ENCODE results near the gene MICU2. TPM values are rescaled to one million over a fixed set of nuclear protein-coding genes. Genes with fewer than 3 reads are reported as not detected.

The MICU2 gene, protein sequence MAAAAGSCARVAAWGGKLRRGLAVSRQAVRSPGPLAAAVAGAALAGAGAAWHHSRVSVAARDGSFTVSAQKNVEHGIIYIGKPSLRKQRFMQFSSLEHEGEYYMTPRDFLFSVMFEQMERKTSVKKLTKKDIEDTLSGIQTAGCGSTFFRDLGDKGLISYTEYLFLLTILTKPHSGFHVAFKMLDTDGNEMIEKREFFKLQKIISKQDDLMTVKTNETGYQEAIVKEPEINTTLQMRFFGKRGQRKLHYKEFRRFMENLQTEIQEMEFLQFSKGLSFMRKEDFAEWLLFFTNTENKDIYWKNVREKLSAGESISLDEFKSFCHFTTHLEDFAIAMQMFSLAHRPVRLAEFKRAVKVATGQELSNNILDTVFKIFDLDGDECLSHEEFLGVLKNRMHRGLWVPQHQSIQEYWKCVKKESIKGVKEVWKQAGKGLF
- 100 to 1,000 TPM in 2 of 4 donors, 10 to 100 TPM in 2; 83.3 to 130 (median 97.0) TPM for total RNA-seq

DNA sequence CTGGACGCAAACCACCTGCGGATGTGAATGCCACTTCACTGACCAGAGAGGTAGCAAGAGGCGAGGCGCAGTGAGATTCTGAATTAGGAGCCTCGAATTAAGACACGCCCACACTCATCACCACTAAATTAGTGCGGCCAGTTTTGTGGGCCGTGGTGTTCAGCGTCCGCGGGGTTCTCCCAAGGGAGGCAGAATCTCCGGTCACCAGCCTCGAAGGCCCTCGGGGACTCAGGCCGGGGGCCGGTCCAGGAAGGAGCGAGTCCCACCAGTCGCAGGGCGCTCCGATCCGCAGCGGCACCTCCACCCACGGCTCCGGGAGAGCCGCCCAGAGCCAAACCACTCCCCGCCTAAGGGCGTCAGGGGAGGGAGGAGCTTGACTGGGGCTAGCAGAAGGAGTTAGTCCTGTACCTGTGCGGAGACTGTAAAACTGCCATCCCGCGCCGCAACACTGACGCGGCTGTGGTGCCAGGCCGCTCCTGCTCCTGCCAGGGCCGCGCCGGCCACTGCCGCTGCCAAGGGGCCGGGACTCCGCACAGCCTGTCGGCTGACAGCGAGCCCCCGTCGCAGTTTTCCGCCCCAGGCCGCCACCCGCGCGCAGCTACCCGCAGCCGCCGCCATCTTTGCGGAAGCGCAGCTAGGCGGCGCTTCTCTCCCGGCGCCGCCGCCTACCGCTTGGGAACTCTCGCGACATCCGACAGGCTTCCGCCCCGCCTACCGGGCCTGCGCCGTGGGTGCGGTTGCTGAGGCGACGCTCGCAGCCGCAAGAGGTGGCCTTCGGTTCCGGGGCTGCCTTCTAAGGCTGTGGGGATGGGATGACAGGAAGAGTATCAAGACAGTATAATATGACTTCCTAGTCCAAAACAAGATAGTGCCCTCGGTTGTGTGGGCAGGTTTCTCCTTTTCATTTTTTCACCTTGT, at the start of gene MICU2:
MICU2 (minus strand) TSS at position 640 of the 918 bp plus-strand sequence; CDS start at position 618, 22 bp downstream.
- H3K4me1 ChIP-seq: peaks cover 21% of the 10 kb centered on the region
- H3K27ac ChIP-seq: peak within 1 kb of the TSS; percentile 99
- DNase-seq (ENCODE audit: low spot score in 2 of 2): peak; percentile 94 to 96
- 0% methylated on average over 21 of the region's 77 CpGs for WGBS
- H3K9me3 ChIP-seq: no peaks in the 10 kb centered on the region
- peaks cover 5% of the 10 kb centered on the region for H3K27me3 ChIP-seq
- no peaks in the 10 kb centered on the region for H3K36me3 ChIP-seq
- TF ChIP-seq, protein P1, sequence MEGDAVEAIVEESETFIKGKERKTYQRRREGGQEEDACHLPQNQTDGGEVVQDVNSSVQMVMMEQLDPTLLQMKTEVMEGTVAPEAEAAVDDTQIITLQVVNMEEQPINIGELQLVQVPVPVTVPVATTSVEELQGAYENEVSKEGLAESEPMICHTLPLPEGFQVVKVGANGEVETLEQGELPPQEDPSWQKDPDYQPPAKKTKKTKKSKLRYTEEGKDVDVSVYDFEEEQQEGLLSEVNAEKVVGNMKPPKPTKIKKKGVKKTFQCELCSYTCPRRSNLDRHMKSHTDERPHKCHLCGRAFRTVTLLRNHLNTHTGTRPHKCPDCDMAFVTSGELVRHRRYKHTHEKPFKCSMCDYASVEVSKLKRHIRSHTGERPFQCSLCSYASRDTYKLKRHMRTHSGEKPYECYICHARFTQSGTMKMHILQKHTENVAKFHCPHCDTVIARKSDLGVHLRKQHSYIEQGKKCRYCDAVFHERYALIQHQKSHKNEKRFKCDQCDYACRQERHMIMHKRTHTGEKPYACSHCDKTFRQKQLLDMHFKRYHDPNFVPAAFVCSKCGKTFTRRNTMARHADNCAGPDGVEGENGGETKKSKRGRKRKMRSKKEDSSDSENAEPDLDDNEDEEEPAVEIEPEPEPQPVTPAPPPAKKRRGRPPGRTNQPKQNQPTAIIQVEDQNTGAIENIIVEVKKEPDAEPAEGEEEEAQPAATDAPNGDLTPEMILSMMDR (IDR thresholded peaks at IDR 0.05): peak in 1 of 2 donors; percentile 27
- TF ChIP-seq POLR2A (IDR thresholded peaks at IDR 0.05) (peak; percentile 78 to 94), EP300 (IDR thresholded peaks at IDR 0.05) (no peak), POLR2AphosphoS5 (IDR thresholded peaks at IDR 0.05) (peak; percentile 13 to 86 (median 74))
- peak within 1 kb of the TSS; percentile 90 for H3K4me3 ChIP-seq

DNA sequence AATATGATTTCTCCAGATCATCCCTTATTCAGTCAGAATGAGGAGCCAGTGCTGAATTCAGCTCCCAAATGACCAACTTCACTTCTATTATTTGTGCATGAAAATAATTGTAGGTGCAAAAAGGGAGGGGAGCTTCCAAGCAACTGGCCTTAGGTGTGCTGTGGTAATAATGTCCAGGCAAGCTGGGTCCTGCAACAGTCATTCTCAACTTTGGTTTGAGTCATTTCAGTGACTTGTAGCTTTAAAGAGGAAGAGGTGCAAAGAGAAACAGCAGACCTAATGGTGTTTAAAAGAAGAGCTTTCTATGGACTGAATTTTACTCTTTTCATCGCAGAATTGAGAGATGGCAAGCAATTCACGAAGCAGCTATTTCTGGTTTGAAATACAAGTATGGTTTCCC, 37.7 kb upstream of the MICU2 start:
- Histone ChIP-seq H3K4me3 (no peak overlapping the region), H3K9me3 (no peaks in the 10 kb centered on the region), H3K36me3 (no peaks in the 10 kb centered on the region), H3K27me3 (peaks cover 9% of the 10 kb centered on the region), H3K27ac (no peak overlapping the region), H3K4me1 (peaks cover 8% of the 10 kb centered on the region)
- no peak for TF ChIP-seq EP300 (IDR thresholded peaks at IDR 0.05)
- TF ChIP-seq, protein P1 (IDR thresholded peaks at IDR 0.05): no peak
- no peak for TF ChIP-seq POLR2A (IDR thresholded peaks at IDR 0.05)
- TF ChIP-seq POLR2AphosphoS5 (IDR thresholded peaks at IDR 0.05): no peak
- no peak for DNase-seq (ENCODE audit: low spot score in 2 of 2)
- 81% methylated on average over 2 of the region's 2 CpGs for WGBS

DNA sequence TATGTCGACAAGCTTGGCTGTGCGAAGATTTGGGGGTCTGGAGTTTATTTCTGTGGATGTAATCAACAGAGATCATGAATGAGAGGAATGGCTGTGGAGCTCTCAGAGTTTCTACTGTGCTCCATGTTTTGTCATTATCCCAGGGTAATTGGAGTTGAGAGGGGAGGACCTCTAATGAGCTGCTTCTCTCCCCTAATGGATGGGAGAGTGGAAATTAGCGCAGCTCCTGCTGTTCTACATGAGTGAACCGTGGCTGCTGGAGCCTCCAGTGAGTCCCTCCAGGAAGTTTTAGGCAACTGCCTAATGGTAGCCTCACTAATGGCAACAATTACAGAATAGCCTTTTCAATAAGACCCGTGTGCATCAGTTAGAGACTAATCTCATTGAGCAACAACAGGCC, 35.6 kb upstream of the MICU2 start:
- Histone ChIP-seq H3K27ac (no peak overlapping the region), H3K9me3 (no peaks in the 10 kb centered on the region), H3K4me1 (peaks cover 8% of the 10 kb centered on the region), H3K4me3 (no peak overlapping the region), H3K36me3 (no peaks in the 10 kb centered on the region), H3K27me3 (peaks cover 7% of the 10 kb centered on the region)
- DNase-seq (ENCODE audit: low spot score in 2 of 2): no peak
- TF ChIP-seq EP300 (IDR thresholded peaks at IDR 0.05) (no peak), POLR2AphosphoS5 (IDR thresholded peaks at IDR 0.05) (no peak), POLR2A (IDR thresholded peaks at IDR 0.05) (no peak)
- TF ChIP-seq, protein P1 (IDR thresholded peaks at IDR 0.05): no peak
- WGBS: 70% methylated on average over 5 of the region's 5 CpGs

DNA sequence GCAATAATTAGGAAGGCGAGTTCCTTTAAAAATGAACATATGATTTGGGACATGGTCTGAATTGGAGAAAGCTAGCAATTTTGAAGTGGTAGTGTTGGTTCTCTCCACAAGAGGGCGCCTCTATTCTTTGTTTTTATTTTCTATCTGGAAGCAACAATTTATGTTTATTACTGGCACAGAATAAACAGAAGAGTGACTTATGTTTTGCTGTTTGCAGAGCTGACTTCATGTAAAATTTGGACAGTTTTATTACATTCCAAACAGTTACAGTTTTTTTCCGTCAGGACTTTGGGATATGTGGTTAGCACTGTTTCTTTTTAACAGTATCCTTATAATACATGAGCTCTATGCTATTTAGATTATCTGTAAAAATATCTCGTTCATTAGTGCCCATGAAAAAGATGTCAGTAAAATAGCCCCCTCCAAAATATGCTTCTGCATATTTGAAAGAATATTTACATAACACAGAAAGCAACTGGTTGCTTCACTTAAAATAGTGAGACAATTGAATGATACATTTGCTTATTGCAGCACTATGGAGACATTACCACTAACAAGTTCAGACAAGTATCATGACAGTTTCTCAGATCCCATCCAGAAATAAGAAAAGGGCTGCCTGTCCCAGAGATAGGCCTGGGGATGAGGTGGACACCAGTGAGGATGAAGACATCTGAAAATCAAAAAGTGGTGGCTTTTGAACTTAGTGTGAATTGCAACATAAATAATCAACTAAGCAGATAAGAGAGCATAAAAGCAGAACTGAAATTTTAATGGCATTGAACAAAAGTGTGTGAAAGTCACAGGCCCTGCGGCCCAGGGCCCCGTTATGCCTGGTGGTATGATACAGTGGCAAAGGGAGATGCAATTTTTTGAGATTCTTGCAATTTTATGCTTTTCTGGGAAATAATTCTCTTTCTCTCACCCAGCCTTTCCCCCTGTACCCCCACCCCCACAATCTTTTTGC, 34.6 kb upstream of the MICU2 start:
- H3K4me3 ChIP-seq: no peak overlapping the region
- TF ChIP-seq, protein P1 (IDR thresholded peaks at IDR 0.05): peak; percentile 59 to 68
- TF ChIP-seq EP300 (IDR thresholded peaks at IDR 0.05) (no peak), POLR2A (IDR thresholded peaks at IDR 0.05) (no peak), POLR2AphosphoS5 (IDR thresholded peaks at IDR 0.05) (no peak)
- peaks cover 7% of the 10 kb centered on the region for H3K27me3 ChIP-seq
- 37% methylated on average over 6 of the region's 6 CpGs for WGBS
- H3K4me1 ChIP-seq: peaks cover 8% of the 10 kb centered on the region
- H3K36me3 ChIP-seq: no peaks in the 10 kb centered on the region
- no peak overlapping the region for H3K27ac ChIP-seq
- H3K9me3 ChIP-seq: no peaks in the 10 kb centered on the region
- no peak for DNase-seq (ENCODE audit: low spot score in 2 of 2)

All from suprapubic skin (tissue), 4 donors.